ENCODE data around the gene IPMK.

IPMK gene
- total RNA-seq = 13.2 to 15.2 (median 13.7) reads per million in 3 donors

DNA sequence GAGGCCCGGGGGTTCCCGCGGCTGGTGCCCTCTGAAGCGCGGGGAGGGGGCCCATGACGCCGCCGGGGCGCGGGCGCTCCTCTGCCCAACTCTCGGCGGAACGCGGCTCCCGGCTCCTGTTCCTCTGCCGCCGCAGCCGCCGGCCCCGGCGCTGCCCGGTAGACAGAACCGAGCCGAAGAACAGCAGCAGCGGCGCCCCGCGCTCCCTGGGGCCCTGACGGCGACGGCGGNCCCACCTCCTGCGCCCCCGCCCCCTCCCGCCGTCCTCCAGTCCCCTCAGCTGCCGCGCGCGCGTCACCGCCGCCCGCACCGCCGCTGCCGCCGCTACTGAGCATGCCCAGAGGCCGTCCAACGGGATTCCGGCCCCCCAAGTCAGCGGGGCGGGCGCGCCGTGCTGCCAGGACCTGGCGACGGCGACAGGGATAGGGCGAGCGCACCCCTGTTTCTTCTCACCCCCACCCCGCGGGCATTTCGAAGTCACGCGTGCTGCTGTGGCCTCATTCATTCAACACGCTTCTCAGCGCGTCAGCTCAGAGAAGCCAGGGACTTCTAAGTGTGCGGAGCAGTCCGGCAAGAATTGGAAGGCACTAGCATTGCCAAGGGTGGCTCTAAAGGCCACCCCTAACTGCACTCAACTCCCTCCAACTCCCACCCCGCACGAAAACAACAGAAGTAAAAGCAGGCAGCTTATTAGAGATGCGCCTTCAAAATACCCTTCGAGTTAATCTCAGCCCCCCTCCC is at the start of gene IPMK:
Gene IPMK, minus strand, starts transcription at position 182 of the 741 bp plus-strand sequence. CDS start 283 bp downstream, outside the sequence.
- no peaks in the 10 kb centered on the region for H3K4me1 ChIP-seq (ENCODE audit: control insufficient read depth, insufficient read depth, low read length, poor library complexity, severe bottlenecking)
- peak within 1 kb of the TSS; percentile 83 for H3K4me3 ChIP-seq (ENCODE audit: insufficient read depth, low read depth, low read length, poor library complexity, severe bottlenecking)
- no peaks in the 10 kb centered on the region for H3K27me3 ChIP-seq (replicated peaks; ENCODE audit: control insufficient read depth, insufficient read depth, low read length, poor library complexity, severe bottlenecking)
- peak within 1 kb of the TSS; percentile 75 for H3K27ac ChIP-seq (ENCODE audit: insufficient read depth, low read length, poor library complexity, severe bottlenecking)
- DNase-seq = peak; percentile 93 to 96 (median 95)
- H3K36me3 ChIP-seq (ENCODE audit: control insufficient read depth, insufficient read depth, low read length) = no peaks in the 10 kb centered on the region
- H3K9me3 ChIP-seq (ENCODE audit: control insufficient read depth, low read length) = no peaks in the 10 kb centered on the region

DNA sequence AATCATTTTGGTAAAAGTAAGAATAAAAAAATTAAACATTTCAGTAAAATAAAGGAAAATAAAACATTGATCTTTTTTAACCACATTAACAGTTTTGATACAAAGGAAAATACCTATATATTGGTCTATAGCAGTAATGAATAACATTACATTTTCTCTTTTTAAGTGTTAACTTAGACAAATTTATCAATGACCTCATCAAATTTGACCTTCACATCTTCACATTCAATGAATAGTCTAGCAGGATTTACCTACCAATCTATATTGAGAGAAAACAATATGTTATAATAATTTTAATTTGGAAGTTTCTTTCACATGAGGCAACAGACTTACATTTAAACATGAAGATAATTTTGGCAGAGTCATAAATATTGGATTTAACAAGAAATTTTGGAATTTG is 49.2 kb upstream of the IPMK start:
- Histone ChIP-seq H3K27ac (ENCODE audit: insufficient read depth, low read length, poor library complexity, severe bottlenecking) (no peak overlapping the region), H3K4me1 (ENCODE audit: control insufficient read depth, insufficient read depth, low read length, poor library complexity, severe bottlenecking) (no peaks in the 10 kb centered on the region), H3K27me3 (replicated peaks; ENCODE audit: control insufficient read depth, insufficient read depth, low read length, poor library complexity, severe bottlenecking) (no peaks in the 10 kb centered on the region), H3K36me3 (ENCODE audit: control insufficient read depth, insufficient read depth, low read length) (no peaks in the 10 kb centered on the region), H3K9me3 (ENCODE audit: control insufficient read depth, low read length) (no peaks in the 10 kb centered on the region), H3K4me3 (ENCODE audit: insufficient read depth, low read depth, low read length, poor library complexity, severe bottlenecking) (no peak overlapping the region)
- no peak for DNase-seq

DNA sequence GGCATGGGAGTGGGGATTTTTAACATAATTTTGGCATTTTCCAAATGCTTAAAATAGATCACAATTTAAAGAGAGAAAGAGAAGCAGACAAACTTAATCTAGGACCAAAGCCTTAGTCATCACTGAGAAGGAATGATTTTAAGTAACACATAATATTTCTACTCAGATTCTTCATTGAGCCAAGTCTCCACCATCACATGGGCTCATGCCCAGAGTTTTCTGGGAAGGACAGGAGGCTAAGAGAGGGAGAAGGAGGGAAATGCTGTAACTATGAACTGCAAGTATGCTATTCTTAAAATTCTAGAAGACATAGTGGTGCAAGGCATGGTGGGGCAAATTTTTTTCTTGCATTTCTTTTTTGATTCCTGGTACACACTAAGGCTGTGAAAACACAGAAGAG is 43.3 kb upstream of the IPMK start:
- Histone ChIP-seq H3K4me1 (ENCODE audit: control insufficient read depth, insufficient read depth, low read length, poor library complexity, severe bottlenecking) (no peaks in the 10 kb centered on the region), H3K9me3 (ENCODE audit: control insufficient read depth, low read length) (no peaks in the 10 kb centered on the region), H3K27me3 (replicated peaks; ENCODE audit: control insufficient read depth, insufficient read depth, low read length, poor library complexity, severe bottlenecking) (peaks cover 4% of the 10 kb centered on the region), H3K4me3 (ENCODE audit: insufficient read depth, low read depth, low read length, poor library complexity, severe bottlenecking) (no peak overlapping the region), H3K27ac (ENCODE audit: insufficient read depth, low read length, poor library complexity, severe bottlenecking) (no peak overlapping the region), H3K36me3 (ENCODE audit: control insufficient read depth, insufficient read depth, low read length) (no peaks in the 10 kb centered on the region)
- no peak for DNase-seq

DNA sequence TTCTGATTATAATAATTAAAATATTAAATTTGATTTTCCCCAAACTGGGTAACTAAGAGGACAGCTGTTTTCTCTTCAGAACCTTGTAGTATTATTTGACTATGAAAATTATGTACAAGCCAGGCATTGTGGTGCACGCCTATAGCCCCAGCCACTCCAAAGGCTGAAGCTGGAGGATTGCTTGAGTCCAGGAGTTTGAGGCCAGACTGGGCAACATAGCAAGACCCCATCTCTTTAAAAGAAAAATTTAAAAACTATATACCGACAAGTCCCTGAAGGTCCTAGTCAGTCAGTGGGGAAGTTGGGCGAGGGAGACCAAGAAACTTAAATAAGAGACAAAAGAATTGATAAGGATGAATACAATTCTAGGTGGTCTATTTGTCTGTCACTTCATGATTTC is 40.0 kb upstream of the IPMK start:
- no peak for DNase-seq
- H3K9me3 ChIP-seq (ENCODE audit: control insufficient read depth, low read length) = no peaks in the 10 kb centered on the region
- peaks cover 7% of the 10 kb centered on the region for H3K27me3 ChIP-seq (replicated peaks; ENCODE audit: control insufficient read depth, insufficient read depth, low read length, poor library complexity, severe bottlenecking)
- H3K4me1 ChIP-seq (ENCODE audit: control insufficient read depth, insufficient read depth, low read length, poor library complexity, severe bottlenecking) = no peaks in the 10 kb centered on the region
- no peak overlapping the region for H3K4me3 ChIP-seq (ENCODE audit: insufficient read depth, low read depth, low read length, poor library complexity, severe bottlenecking)
- no peaks in the 10 kb centered on the region for H3K36me3 ChIP-seq (ENCODE audit: control insufficient read depth, insufficient read depth, low read length)
- no peak overlapping the region for H3K27ac ChIP-seq (ENCODE audit: insufficient read depth, low read length, poor library complexity, severe bottlenecking)

DNA sequence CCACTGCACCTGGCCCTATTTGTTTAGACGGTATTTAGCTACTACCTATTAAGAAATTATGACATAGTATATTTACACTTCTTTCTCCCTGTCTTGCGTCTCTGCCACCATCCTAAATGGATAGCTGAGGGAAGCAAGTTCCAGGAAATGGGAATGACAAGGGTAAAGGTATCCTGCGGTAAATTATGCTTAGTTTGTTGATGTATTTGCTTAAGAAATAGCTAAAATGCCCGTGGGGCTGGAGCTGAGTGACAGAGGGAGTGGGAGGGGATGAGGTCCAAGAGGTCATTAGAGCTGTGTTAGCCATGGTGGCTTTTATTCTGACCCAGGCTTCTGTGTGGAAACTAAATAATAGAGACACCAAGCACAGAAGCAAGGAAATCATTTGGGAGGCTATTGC is 38.1 kb upstream of the IPMK start:
- H3K27me3 ChIP-seq (replicated peaks; ENCODE audit: control insufficient read depth, insufficient read depth, low read length, poor library complexity, severe bottlenecking) = peaks cover 7% of the 10 kb centered on the region
- H3K9me3 ChIP-seq (ENCODE audit: control insufficient read depth, low read length) = no peaks in the 10 kb centered on the region
- H3K27ac ChIP-seq (ENCODE audit: insufficient read depth, low read length, poor library complexity, severe bottlenecking) = no peak overlapping the region

DNA sequence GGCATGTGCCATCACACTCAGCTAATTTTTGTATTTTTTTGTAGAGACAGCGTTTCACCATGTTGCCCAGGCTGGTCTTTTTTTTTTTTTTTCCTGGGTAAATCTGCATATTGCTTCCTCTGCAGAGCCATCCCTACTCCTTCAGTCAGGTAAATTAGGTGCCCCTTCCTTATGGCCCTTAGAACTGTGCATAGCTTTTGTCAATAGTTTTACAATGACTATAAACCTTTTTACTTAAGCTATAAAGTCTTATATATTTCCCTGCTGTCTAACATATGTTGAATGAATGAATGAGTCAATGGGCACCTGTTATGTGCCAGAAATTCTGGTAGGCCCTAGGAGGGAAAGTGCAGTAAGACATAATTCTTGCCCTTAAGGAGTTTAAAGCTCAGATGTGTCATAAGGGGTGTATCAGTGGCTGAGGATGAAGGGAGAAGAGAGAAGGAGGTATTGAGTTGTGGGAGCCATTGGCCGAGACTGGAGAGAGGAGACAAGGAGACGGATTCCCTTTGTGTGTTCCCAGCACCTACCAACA is 36.5 kb upstream of the IPMK start:
- no peak overlapping the region for H3K4me3 ChIP-seq (ENCODE audit: insufficient read depth, low read depth, low read length, poor library complexity, severe bottlenecking)
- peaks cover 7% of the 10 kb centered on the region for H3K27me3 ChIP-seq (replicated peaks; ENCODE audit: control insufficient read depth, insufficient read depth, low read length, poor library complexity, severe bottlenecking)
- no peak overlapping the region for H3K27ac ChIP-seq (ENCODE audit: insufficient read depth, low read length, poor library complexity, severe bottlenecking)
- H3K9me3 ChIP-seq (ENCODE audit: control insufficient read depth, low read length) = no peaks in the 10 kb centered on the region
- H3K4me1 ChIP-seq (ENCODE audit: control insufficient read depth, insufficient read depth, low read length, poor library complexity, severe bottlenecking) = no peaks in the 10 kb centered on the region
- DNase-seq = no peak
- no peaks in the 10 kb centered on the region for H3K36me3 ChIP-seq (ENCODE audit: control insufficient read depth, insufficient read depth, low read length)

More for the DNA sequence above, 38.1 kb upstream of the IPMK start:
- H3K4me1 ChIP-seq (ENCODE audit: control insufficient read depth, insufficient read depth, low read length, poor library complexity, severe bottlenecking) = no peaks in the 10 kb centered on the region
- H3K4me3 ChIP-seq (ENCODE audit: insufficient read depth, low read depth, low read length, poor library complexity, severe bottlenecking) = no peak overlapping the region
- no peaks in the 10 kb centered on the region for H3K36me3 ChIP-seq (ENCODE audit: control insufficient read depth, insufficient read depth, low read length)
- no peak for DNase-seq

DNA sequence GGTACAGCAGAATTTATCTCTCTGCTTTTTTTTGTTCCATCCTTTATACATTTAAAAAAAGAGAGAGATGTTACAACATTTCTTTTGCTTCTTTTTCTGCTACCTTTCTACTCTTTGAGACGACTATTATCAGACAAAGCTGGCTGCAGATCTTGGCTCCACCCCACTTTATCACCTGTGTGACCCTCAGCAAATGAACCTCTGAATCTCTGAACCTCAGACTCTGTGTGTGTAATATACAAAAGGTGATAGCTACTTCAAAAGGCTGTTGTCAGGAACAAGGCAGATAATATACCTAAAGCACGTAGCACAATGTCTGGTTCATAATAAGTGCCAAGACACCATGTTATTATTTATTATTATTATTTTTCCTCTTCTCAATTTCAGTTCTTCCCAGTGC is 34.6 kb upstream of the IPMK start:
- Histone ChIP-seq H3K9me3 (ENCODE audit: control insufficient read depth, low read length) (no peaks in the 10 kb centered on the region), H3K27ac (ENCODE audit: insufficient read depth, low read length, poor library complexity, severe bottlenecking) (no peak overlapping the region), H3K4me1 (ENCODE audit: control insufficient read depth, insufficient read depth, low read length, poor library complexity, severe bottlenecking) (no peaks in the 10 kb centered on the region), H3K36me3 (ENCODE audit: control insufficient read depth, insufficient read depth, low read length) (no peaks in the 10 kb centered on the region), H3K27me3 (replicated peaks; ENCODE audit: control insufficient read depth, insufficient read depth, low read length, poor library complexity, severe bottlenecking) (peaks cover 6% of the 10 kb centered on the region), H3K4me3 (ENCODE audit: insufficient read depth, low read depth, low read length, poor library complexity, severe bottlenecking) (no peak overlapping the region)
- no peak for DNase-seq

DNA sequence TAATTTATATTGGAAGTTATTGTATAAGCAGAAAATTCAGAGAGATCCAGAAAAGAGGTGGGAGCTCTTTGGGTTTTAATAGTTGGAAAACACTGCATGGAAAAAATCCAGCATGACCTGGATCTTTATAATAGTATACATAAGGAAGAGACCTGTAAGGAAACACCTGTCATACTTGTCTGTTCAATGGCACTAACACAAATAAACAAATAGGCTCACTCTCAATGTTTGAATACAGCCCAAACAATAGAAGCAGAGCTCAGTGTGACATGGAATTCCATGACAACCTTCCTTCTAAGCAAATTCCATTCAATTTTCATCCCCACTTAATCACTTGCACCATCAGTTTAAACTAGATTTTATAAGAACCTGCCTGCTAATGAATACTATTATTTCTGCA is 33.0 kb upstream of the IPMK start:
- H3K27ac ChIP-seq (ENCODE audit: insufficient read depth, low read length, poor library complexity, severe bottlenecking) = no peak overlapping the region
- H3K4me3 ChIP-seq (ENCODE audit: insufficient read depth, low read depth, low read length, poor library complexity, severe bottlenecking) = no peak overlapping the region
- H3K9me3 ChIP-seq (ENCODE audit: control insufficient read depth, low read length) = no peaks in the 10 kb centered on the region
- H3K36me3 ChIP-seq (ENCODE audit: control insufficient read depth, insufficient read depth, low read length) = no peaks in the 10 kb centered on the region
- peaks cover under 1% of the 10 kb centered on the region for H3K27me3 ChIP-seq (replicated peaks; ENCODE audit: control insufficient read depth, insufficient read depth, low read length, poor library complexity, severe bottlenecking)
- H3K4me1 ChIP-seq (ENCODE audit: control insufficient read depth, insufficient read depth, low read length, poor library complexity, severe bottlenecking) = no peaks in the 10 kb centered on the region
- DNase-seq = no peak

DNA sequence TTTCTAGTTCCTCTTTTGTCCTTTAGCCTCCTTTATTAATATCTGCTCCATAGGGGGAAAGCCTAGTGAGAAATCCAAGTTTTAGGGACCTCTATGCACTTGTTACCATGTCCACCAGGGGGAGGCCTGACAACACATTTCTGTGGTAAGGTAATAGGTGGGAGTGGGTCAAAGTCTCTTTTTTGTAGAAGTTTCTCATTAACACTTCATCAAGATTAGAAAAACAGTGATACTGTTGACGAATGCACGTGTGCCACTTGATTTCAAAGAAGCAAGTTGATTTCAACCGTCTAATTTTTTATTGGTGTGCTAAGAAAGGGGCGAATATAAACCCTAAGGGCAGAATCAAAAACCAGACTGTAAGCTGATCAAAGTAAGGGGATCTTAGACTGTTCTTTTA is 31.9 kb upstream of the IPMK start:
- Histone ChIP-seq H3K4me3 (ENCODE audit: insufficient read depth, low read depth, low read length, poor library complexity, severe bottlenecking) (no peak overlapping the region), H3K27ac (ENCODE audit: insufficient read depth, low read length, poor library complexity, severe bottlenecking) (no peak overlapping the region), H3K9me3 (ENCODE audit: control insufficient read depth, low read length) (no peaks in the 10 kb centered on the region), H3K27me3 (replicated peaks; ENCODE audit: control insufficient read depth, insufficient read depth, low read length, poor library complexity, severe bottlenecking) (no peaks in the 10 kb centered on the region), H3K36me3 (ENCODE audit: control insufficient read depth, insufficient read depth, low read length) (no peaks in the 10 kb centered on the region), H3K4me1 (ENCODE audit: control insufficient read depth, insufficient read depth, low read length, poor library complexity, severe bottlenecking) (no peaks in the 10 kb centered on the region)
- DNase-seq = peak; percentile 11 to 34 (median 31)

DNA sequence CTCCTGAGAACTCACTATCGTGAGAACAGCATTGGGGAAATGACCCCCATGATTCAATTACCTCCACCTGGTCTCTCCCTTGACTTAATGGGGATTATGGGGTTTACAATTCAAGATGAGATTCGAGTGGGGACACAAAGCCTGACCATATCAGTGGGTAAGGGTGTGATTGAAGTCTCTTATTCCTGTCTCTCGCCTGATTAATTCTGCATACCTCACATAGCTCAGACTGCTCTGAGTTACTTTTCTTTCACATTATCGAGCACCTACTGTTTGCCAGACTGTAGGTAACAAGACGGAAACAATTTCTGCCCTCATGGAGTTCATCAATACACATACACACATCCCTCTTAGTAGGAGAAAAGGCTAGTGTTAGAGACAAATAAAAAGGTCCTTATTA is 26.3 kb upstream of the IPMK start:
- Histone ChIP-seq H3K9me3 (ENCODE audit: control insufficient read depth, low read length) (no peaks in the 10 kb centered on the region), H3K27ac (ENCODE audit: insufficient read depth, low read length, poor library complexity, severe bottlenecking) (no peak overlapping the region), H3K4me1 (ENCODE audit: control insufficient read depth, insufficient read depth, low read length, poor library complexity, severe bottlenecking) (no peaks in the 10 kb centered on the region), H3K4me3 (ENCODE audit: insufficient read depth, low read depth, low read length, poor library complexity, severe bottlenecking) (no peak overlapping the region), H3K27me3 (replicated peaks; ENCODE audit: control insufficient read depth, insufficient read depth, low read length, poor library complexity, severe bottlenecking) (no peaks in the 10 kb centered on the region), H3K36me3 (ENCODE audit: control insufficient read depth, insufficient read depth, low read length) (no peaks in the 10 kb centered on the region)
- DNase-seq = no peak

All from effector memory CD4-positive, alpha-beta T cell (primary cell).